GM23248 (cell line): ENCODE results near the gene ASPSCR1. TPM values are rescaled to one million over a fixed set of nuclear protein-coding genes. Genes with fewer than 3 reads are reported as not detected.

Experiments
- DNase-seq: peaks from one replicate; pipeline ENCODE4 v3.0.0-alpha.2; 2015
- H2AFZ ChIP-seq: fragments of 200-600 bp; sonication (generic); 2 replicates; pipeline ENCODE4 v1.6.1; 2016; ENCODE audit warnings: antibody characterized with exemption
- H3F3A ChIP-seq: fragments of 200-600 bp; sonication (generic); 2 replicates; pipeline ENCODE4 v1.6.1; 2016; ENCODE audit warnings: mild to moderate bottlenecking, antibody characterized with exemption, mixed run types; ENCODE audit not compliant: insufficient read depth
- H3K27ac ChIP-seq: fragments of 200-600 bp; sonication (generic); 2 replicates; pipeline ENCODE4 v1.5.1; 2016; ENCODE audit warnings: mild to moderate bottlenecking
- H3K27me3 ChIP-seq: fragments of 200-600 bp; sonication (generic); replicated peaks from 2 replicates; pipeline ENCODE4 v1.6.1; 2016; ENCODE audit warnings: mild to moderate bottlenecking; ENCODE audit not compliant: insufficient read depth
- H3K36me3 ChIP-seq: fragments of 200-600 bp; sonication (generic); 2 replicates; pipeline ENCODE4 v1.6.1; 2016; ENCODE audit warnings: low read depth, mild to moderate bottlenecking
- H3K4me1 ChIP-seq: fragments of 200-600 bp; sonication (generic); 2 replicates; pipeline ENCODE4 v1.6.1; 2016; ENCODE audit warnings: mild to moderate bottlenecking; ENCODE audit not compliant: insufficient read depth
- H3K4me2 ChIP-seq: fragments of 200-600 bp; sonication (generic); one replicate; pipeline ENCODE4 v1.6.1; 2016; ENCODE audit warnings: mild to moderate bottlenecking; ENCODE audit not compliant: unreplicated experiment
- H3K4me3 ChIP-seq: fragments of 200-600 bp; sonication (generic); 2 replicates; pipeline ENCODE4 v1.5.1; 2016; ENCODE audit warnings: mild to moderate bottlenecking
- H3K79me2 ChIP-seq: fragments of 200-600 bp; sonication (generic); 2 replicates; pipeline ENCODE4 v1.6.1; 2016; ENCODE audit warnings: mild to moderate bottlenecking; ENCODE audit not compliant: insufficient read depth
- H3K9ac ChIP-seq: fragments of 200-600 bp; sonication (generic); 2 replicates; pipeline ENCODE4 v1.6.1; 2016; ENCODE audit warnings: mild to moderate bottlenecking
- H3K9me2 ChIP-seq: fragments of 200-600 bp; sonication (generic); 2 replicates; pipeline ENCODE4 v1.6.1; 2016; ENCODE audit warnings: mixed run types, mild to moderate bottlenecking, moderate library complexity; ENCODE audit not compliant: insufficient read depth
- H3K9me3 ChIP-seq: fragments of 200-600 bp; sonication (generic); one replicate; pipeline ENCODE4 v1.6.1; 2017; ENCODE audit warnings: low read depth
- H4K20me1 ChIP-seq: fragments of 200-600 bp; sonication (generic); 2 replicates; pipeline ENCODE4 v1.6.0; 2016; ENCODE audit not compliant: insufficient read depth
- EZH2 ChIP-seq: fragments of 200-600 bp; sonication (generic); IDR thresholded peaks from 2 replicates; pipeline ENCODE4 v1.6.1; 2018; ENCODE audit warnings: antibody characterized with exemption, mild to moderate bottlenecking; ENCODE audit not compliant: insufficient read depth, poor library complexity, severe bottlenecking
- EZH2phosphoT487 ChIP-seq: fragments of 200-600 bp; sonication (generic); IDR thresholded peaks from 2 replicates; pipeline ENCODE4 v1.6.1; 2018; ENCODE audit warnings: antibody characterized with exemption, moderate library complexity, mild to moderate bottlenecking, low read depth; ENCODE audit not compliant: insufficient read depth
- WGBS, 2 experiments: methylation state at CpG; one replicate each; pipeline ENCODE4 v1.1.6; 2015 to 2017; ENCODE audit warnings: low lambda C conversion rate in 2 of 2, low coverage in 1 of 2; ENCODE audit errors: missing lambda C conversion rate in 2 of 2; 5-methylcytosine and 5-hydroxymethylcytosine counted together
- in situ Hi-C: fragments of 300-500 bp; cut with MboI; formaldehyde crosslinking; loops from 2 replicates; pipeline ENCODE4 v1.15.0; 2020
- polyA plus RNA-seq: library from polyadenylated mRNA; unstranded; fragments of >200 nt; fragmentation: Nextera tagmentation; extraction: Ambion mirVana; gene quantifications from 2 replicates; pipeline ENCODE4 v1.2.1, GENCODE V29; 2016
- total RNA-seq: library from RNA; depleted of rRNA; stranded (reverse); fragments of >200 nt; shearing (Covaris generic); gene quantifications from 2 replicates; pipeline ENCODE4 v1.2.3, GENCODE V29; 2014

The ASPSCR1 gene
- total and polyA plus RNA-seq, 2 experiments from 2014 or later: 20.6 to 23.5 TPM

GRCh38 chr17:81931557-81932332 is 45.7 kb upstream of the ASPSCR1 start:
- DNase-seq: no peak
- H3K79me2 ChIP-seq: peaks cover 19% of the 10 kb centered on the region
- no peak overlapping the region for H3K9ac ChIP-seq
- 20 to 21% methylated on average over 14 to 15 of the region's 15 CpGs for WGBS, 2 experiments
- no peaks in the 10 kb centered on the region for H3K9me2 ChIP-seq
- in situ Hi-C loops: no loop called here
- TF ChIP-seq EZH2: no peak
- no peak for TF ChIP-seq EZH2phosphoT487
- no peaks in the 10 kb centered on the region for H4K20me1 ChIP-seq
- H2AFZ ChIP-seq: no peak overlapping the region
- no peaks in the 10 kb centered on the region for H3K36me3 ChIP-seq
- no peak overlapping the region for H3K4me2 ChIP-seq
- H3K9me3 ChIP-seq: no peaks in the 10 kb centered on the region
- H3F3A ChIP-seq: no peaks in the 10 kb centered on the region
- 0 out of 2 replicates have a peak, but pooled peaks cover 4% of the 10 kb centered on the region for H3K4me1 ChIP-seq
- no peak overlapping the region for H3K27ac ChIP-seq
- H3K4me3 ChIP-seq: no peak overlapping the region
- H3K27me3 ChIP-seq: no peaks in the 10 kb centered on the region

GRCh38 chr17:81932333-81932983 is 45.0 kb upstream of the ASPSCR1 start:
- TF ChIP-seq EZH2: no peak
- TF ChIP-seq EZH2phosphoT487: no peak
- H3K4me2 ChIP-seq: no peak overlapping the region
- WGBS, 2 experiments: 66 to 75% methylated on average over 9 of the region's 9 CpGs
- H4K20me1 ChIP-seq: no peaks in the 10 kb centered on the region
- no peaks in the 10 kb centered on the region for H3K9me3 ChIP-seq
- H3K79me2 ChIP-seq: peaks cover 16% of the 10 kb centered on the region
- H3K9me2 ChIP-seq: no peaks in the 10 kb centered on the region
- no peak overlapping the region for H2AFZ ChIP-seq
- H3K4me1 ChIP-seq: 0 out of 2 replicates have a peak, but pooled peaks cover 4% of the 10 kb centered on the region
- H3K36me3 ChIP-seq: no peaks in the 10 kb centered on the region
- H3K9ac ChIP-seq: no peak overlapping the region
- no peaks in the 10 kb centered on the region for H3F3A ChIP-seq
- no peak for DNase-seq
- in situ Hi-C loops: no loop called here
- no peaks in the 10 kb centered on the region for H3K27me3 ChIP-seq
- H3K27ac ChIP-seq: no peak overlapping the region
- H3K4me3 ChIP-seq: no peak overlapping the region

GRCh38 chr17:81933178-81933699 is 44.2 kb upstream of the ASPSCR1 start:
- Histone ChIP-seq H3K9ac (no peak overlapping the region), H3K9me2 (no peaks in the 10 kb centered on the region), H3K36me3 (no peaks in the 10 kb centered on the region), H3K4me2 (no peak overlapping the region), H3K79me2 (peaks cover 16% of the 10 kb centered on the region), H3K4me3 (no peak overlapping the region), H3K27ac (no peak overlapping the region), H3K9me3 (no peaks in the 10 kb centered on the region), H3K27me3 (no peaks in the 10 kb centered on the region), H3K4me1 (0 out of 2 replicates have a peak, but pooled peaks cover 7% of the 10 kb centered on the region), H2AFZ (no peak overlapping the region), H3F3A (no peaks in the 10 kb centered on the region), H4K20me1 (no peaks in the 10 kb centered on the region)
- WGBS, 2 experiments: 90 to 93% methylated on average over 12 to 14 of the region's 14 CpGs
- no peak for TF ChIP-seq EZH2
- TF ChIP-seq EZH2phosphoT487: no peak
- in situ Hi-C loops: no loop called here
- no peak for DNase-seq

- no peaks in the 10 kb centered on the region for H3K9me3 ChIP-seq
- no peak for DNase-seq
- H3K4me3 ChIP-seq: no peak overlapping the region
- H3K4me1 ChIP-seq: 0 out of 2 replicates have a peak, but pooled peaks cover 7% of the 10 kb centered on the region
- in situ Hi-C loops: no loop called here
- TF ChIP-seq EZH2phosphoT487: no peak
- TF ChIP-seq EZH2: no peak
- H4K20me1 ChIP-seq: no peaks in the 10 kb centered on the region
- no peak overlapping the region for H3K9ac ChIP-seq
- no peaks in the 10 kb centered on the region for H3K36me3 ChIP-seq
- no peaks in the 10 kb centered on the region for H3K9me2 ChIP-seq
- H3F3A ChIP-seq: no peaks in the 10 kb centered on the region
- WGBS, 2 experiments: 94 to 96% methylated on average over 22 to 23 of the region's 23 CpGs
- no peaks in the 10 kb centered on the region for H3K27me3 ChIP-seq
- peaks cover 16% of the 10 kb centered on the region for H3K79me2 ChIP-seq
- no peak overlapping the region for H2AFZ ChIP-seq
- H3K27ac ChIP-seq: no peak overlapping the region
- no peak overlapping the region for H3K4me2 ChIP-seq
These were observed 43.2 kb upstream of the ASPSCR1 start for GRCh38 chr17:81934098-81934757.
